HEK293 (cell line): ENCODE data around the gene CHCHD10.

ENCODE experiments used
- CTCF ChIP-seq: fragments of 450-650 bp; formaldehyde crosslinking; IDR thresholded peaks from 2 replicates; pipeline ENCODE4 v1.5.1; 2016; ENCODE audit warnings: missing biosample characterization, missing genetic modification characterization
- GLIS2 ChIP-seq: fragments of 450-650 bp; formaldehyde crosslinking; IDR thresholded peaks from 2 replicates; pipeline ENCODE4 v1.5.1; 2016; ENCODE audit warnings: missing biosample characterization, missing genetic modification characterization
- ZNF140 ChIP-seq: fragments of 450-650 bp; formaldehyde crosslinking; IDR thresholded peaks from 2 replicates; pipeline ENCODE4 v1.5.1; 2016; ENCODE audit warnings: missing biosample characterization, missing genetic modification characterization
- ZNF654 ChIP-seq: fragments of 450-650 bp; formaldehyde crosslinking; IDR thresholded peaks from 2 replicates; pipeline ENCODE4 v1.5.1; 2016; ENCODE audit warnings: low read depth, missing biosample characterization, missing genetic modification characterization
- TF ChIP-seq, protein P1 (sequence below): fragments of 450-650 bp; formaldehyde crosslinking; IDR thresholded peaks from 2 replicates; pipeline ENCODE4 v1.5.1; 2016; ENCODE audit warnings: missing biosample characterization, missing genetic modification characterization

GRCh38 chr22:23769321-23769965 is 1.7 kb upstream of the CHCHD10 start:
- TF ChIP-seq ZNF654 (tag by site-specific recombination) (no peak), CTCF (tag by site-specific recombination) (no peak), GLIS2 (tag by site-specific recombination) (no peak), ZNF140 (no peak)
- TF ChIP-seq, protein P1, sequence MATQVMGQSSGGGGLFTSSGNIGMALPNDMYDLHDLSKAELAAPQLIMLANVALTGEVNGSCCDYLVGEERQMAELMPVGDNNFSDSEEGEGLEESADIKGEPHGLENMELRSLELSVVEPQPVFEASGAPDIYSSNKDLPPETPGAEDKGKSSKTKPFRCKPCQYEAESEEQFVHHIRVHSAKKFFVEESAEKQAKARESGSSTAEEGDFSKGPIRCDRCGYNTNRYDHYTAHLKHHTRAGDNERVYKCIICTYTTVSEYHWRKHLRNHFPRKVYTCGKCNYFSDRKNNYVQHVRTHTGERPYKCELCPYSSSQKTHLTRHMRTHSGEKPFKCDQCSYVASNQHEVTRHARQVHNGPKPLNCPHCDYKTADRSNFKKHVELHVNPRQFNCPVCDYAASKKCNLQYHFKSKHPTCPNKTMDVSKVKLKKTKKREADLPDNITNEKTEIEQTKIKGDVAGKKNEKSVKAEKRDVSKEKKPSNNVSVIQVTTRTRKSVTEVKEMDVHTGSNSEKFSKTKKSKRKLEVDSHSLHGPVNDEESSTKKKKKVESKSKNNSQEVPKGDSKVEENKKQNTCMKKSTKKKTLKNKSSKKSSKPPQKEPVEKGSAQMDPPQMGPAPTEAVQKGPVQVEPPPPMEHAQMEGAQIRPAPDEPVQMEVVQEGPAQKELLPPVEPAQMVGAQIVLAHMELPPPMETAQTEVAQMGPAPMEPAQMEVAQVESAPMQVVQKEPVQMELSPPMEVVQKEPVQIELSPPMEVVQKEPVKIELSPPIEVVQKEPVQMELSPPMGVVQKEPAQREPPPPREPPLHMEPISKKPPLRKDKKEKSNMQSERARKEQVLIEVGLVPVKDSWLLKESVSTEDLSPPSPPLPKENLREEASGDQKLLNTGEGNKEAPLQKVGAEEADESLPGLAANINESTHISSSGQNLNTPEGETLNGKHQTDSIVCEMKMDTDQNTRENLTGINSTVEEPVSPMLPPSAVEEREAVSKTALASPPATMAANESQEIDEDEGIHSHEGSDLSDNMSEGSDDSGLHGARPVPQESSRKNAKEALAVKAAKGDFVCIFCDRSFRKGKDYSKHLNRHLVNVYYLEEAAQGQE (tag by site-specific recombination) = no peak
